Muscle layer of duodenum (tissue), 2 donors: ENCODE measurements around the gene IZUMO4.

Source experiments
- H3K27ac ChIP-seq: one replicate; pipeline ENCODE4 v1.7.0; 2013; ENCODE audit warnings: mild to moderate bottlenecking, low read length
- H3K27me3 ChIP-seq: one replicate; pipeline ENCODE4 v1.7.0; 2013; ENCODE audit warnings: low read depth, mild to moderate bottlenecking, control low read depth, low read length
- H3K36me3 ChIP-seq, 2 donors: one replicate each; pipeline ENCODE4 v1.7.0; 2013; ENCODE audit warnings: low read length in 2 of 2, control low read depth in 1 of 2, mild to moderate bottlenecking in 1 of 2; ENCODE audit not compliant: insufficient read depth in 2 of 2, control insufficient read depth in 1 of 2
- H3K4me1 ChIP-seq, 2 donors: one replicate each; pipeline ENCODE4 v1.7.0; 2013; ENCODE audit warnings: low read length in 2 of 2, mild to moderate bottlenecking in 2 of 2, control low read depth in 1 of 2, moderate library complexity in 1 of 2; ENCODE audit not compliant: insufficient read depth in 2 of 2, control insufficient read depth in 1 of 2
- H3K4me3 ChIP-seq, 2 donors: one replicate each; pipeline ENCODE4 v1.7.0; 2013; ENCODE audit warnings: low read length in 2 of 2, low read depth in 1 of 2, mild to moderate bottlenecking in 1 of 2
- H3K9me3 ChIP-seq, 2 donors: one replicate each; pipeline ENCODE4 v1.7.0; 2013; ENCODE audit warnings: low read length in 2 of 2, control low read depth in 1 of 2, mild to moderate bottlenecking in 1 of 2; ENCODE audit not compliant: control insufficient read depth in 1 of 2
- donor health status: healthy.

IZUMO4 gene

DNA sequence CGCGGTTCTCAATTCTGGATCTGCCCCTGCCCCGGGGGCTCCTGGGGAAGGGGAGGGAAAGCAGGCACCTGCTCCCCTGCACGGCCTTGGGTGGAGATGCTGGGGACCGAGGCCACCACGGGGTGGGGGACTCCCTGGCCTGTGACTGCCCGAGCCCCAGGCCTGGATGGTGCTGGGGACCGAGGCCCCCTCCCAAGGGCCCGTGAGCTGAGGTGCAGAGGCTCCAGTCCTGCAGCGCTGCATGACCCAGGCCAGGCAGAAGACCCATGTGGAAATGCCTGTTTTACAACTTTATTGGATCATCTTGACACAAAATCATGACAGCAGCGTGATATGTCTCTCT is 4.0 kb downstream of the IZUMO4 start:
- Histone ChIP-seq H3K4me3 (no peak overlapping the region), H3K36me3 (peaks cover 15 to 48% of the 10 kb centered on the region in 2 donors), H3K4me1 (peaks cover 0 to 7% of the 10 kb centered on the region in 2 donors), H3K27ac (no peak overlapping the region), H3K9me3 (no peaks in the 10 kb centered on the region), H3K27me3 (no peaks in the 10 kb centered on the region)

DNA sequence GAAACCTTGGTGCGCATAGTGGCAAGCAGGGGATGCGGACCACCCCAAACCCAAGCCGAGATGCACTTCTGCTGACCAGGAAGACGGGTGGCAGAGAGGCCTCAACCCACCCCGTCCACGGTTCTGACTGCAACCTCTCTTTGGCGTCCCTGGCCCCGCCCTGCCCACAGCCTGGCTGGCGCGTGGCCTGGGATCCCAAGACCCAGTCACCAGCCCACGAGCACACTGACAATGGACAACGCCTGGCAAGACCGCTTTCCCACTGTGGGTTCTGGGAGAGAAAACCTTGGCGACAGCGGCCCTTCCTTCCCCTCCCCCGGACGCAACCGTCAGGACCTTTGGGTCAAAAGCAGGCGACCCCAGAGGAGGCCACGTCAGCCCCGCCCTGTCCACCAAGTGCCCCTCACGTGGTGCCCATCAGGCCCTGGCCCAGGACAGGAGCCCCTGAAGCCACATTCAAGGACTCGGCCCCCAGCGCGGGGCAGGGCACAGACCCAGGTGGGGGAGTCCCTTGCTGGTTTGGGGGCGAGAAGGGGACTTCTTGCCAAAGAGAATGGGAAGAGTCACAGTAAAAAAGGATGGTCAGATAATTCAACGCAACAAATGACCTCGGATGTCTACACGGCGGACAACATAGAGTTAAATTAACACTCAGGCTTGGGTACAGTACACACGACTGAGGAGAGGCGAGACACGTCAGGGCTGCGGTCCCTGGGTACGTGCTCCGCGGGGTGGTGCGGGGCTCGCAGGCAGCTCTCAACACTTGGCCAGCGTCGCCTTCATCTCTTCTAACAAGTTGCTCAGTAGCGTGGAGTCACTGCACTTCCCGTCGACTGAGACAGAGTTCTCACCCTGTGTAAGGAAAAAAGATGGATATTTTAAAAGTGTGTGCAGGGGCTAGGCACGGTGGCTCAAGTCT is 5.0 kb downstream of the IZUMO4 start:
- Histone ChIP-seq H3K27ac (no peak overlapping the region), H3K4me3 (no peak overlapping the region), H3K9me3 (no peaks in the 10 kb centered on the region), H3K27me3 (no peaks in the 10 kb centered on the region), H3K36me3 (peaks cover 18 to 58% of the 10 kb centered on the region in 2 donors), H3K4me1 (peaks cover 0 to 7% of the 10 kb centered on the region in 2 donors)

DNA sequence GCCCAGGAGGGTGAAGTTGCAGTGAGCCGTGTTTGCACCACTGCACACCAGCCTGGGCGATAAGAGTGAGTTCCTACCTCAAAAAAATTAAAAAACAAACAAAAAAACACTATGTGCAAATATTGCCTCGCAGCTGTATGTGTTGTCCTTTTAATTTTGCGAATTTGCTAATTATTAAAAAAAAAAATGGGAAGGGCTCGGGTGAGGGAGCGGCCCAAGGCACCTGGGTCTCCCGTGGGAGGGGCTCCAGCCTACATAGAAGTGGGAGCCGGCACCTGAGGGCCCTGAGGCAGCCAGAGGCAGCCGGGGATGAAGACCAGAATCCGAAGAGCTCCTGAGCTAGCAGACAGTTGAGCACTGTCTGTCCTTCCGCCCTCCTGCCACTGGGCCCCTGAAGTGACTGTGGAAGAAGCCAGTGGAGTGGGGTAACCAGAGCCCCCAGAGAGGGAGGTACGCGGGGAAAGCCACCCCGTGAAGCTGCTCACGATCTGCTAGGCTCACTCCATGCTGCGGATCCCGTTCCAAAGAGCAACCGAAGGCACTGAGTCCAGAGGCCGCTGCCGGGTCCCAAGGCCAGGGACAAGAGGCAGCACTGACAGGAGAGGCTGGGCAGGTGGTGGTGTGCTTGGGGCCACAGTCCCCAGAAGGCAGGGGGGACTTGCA is 6.5 kb downstream of the IZUMO4 start:
- H3K4me3 ChIP-seq = no peak overlapping the region
- no peaks in the 10 kb centered on the region for H3K4me1 ChIP-seq
- H3K9me3 ChIP-seq = no peaks in the 10 kb centered on the region
- no peaks in the 10 kb centered on the region for H3K27me3 ChIP-seq
- H3K36me3 ChIP-seq = peaks cover 23 to 66% of the 10 kb centered on the region in 2 donors
- H3K27ac ChIP-seq = no peak overlapping the region

DNA sequence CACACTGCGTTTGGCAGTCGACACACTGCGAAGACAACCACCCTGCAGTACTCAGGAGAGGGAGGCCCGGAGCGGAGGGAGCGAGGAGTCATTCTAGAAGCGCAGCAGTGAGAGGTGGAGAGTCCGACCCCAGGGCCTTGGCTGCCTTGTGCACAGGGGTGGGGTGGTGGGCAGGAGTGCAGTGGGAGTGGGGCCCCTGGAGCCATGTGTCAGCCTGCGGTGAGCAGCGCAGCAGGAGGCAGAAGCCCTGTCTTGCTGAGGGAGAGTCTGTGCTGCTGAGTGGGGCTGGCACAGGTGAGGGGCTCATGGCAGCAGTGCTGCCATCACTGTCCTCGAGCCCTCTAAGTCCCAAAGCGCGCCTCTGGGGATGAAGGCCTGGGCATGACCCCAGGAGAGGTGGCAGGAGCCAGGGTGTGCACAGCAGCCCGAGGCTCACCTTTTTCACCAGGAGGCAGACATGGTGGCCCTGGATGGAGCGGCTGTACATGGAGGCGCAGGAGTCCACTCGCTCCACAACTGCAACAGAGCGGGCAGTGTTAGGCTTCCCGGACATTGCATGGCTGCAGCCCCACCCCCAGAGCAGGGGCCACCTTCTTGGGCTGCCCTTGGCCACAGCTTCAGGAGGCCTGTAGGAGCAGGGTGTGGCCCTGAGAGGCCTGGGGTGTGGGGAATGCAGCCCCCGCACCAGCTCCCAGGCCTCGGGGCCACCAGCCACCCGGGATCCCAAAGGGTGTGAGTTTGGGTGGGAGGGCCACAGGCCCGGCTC is 11.7 kb downstream of the IZUMO4 start:
- Histone ChIP-seq H3K27ac (no peak overlapping the region), H3K27me3 (no peaks in the 10 kb centered on the region), H3K9me3 (no peaks in the 10 kb centered on the region), H3K4me3 (no peak overlapping the region), H3K36me3 (peaks cover 40 to 86% of the 10 kb centered on the region in 2 donors), H3K4me1 (no peaks in the 10 kb centered on the region)

DNA sequence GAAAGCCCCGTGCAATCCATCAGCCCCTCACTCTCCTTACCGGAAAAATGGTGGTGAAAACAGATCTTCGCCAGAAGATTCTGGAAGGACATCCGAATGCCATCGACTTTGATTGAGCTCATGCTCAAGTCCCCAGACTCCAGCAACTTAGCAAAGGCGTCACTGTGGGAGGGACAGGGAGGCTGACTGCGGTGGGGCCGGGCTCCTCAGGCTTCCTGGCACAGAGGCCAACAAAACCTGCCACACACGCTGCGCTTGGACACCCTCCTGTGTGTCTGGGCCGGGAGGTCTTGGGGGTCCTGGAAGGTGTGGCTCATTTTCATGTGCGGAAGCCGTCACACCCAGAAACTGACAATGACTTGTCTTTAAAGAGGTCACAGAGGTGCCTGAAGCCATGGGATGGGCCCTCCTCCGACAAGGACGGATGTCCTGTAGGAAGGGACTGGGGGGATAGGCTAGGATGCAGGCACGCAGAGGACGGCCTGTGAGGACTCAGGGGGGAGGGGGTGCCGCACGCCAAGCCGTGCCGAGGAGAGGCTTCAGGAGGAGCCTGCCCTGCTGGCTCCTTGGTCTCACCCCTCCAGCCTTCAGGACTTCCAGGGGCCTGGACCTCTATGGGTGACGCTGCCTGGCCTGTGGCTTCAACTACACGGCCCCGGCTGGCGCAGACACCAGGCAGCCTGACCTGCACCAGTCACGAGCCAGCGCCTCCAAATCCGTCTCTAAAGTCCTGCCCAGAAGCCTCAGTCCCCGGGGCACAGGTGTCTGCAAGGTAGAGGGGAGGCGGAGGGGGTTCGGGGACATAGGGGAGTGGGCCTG is 12.5 kb downstream of the IZUMO4 start:
- Histone ChIP-seq H3K9me3 (no peaks in the 10 kb centered on the region), H3K36me3 (peaks cover 49 to 89% of the 10 kb centered on the region in 2 donors), H3K27me3 (no peaks in the 10 kb centered on the region), H3K27ac (no peak overlapping the region), H3K4me1 (no peaks in the 10 kb centered on the region), H3K4me3 (no peak overlapping the region)

DNA sequence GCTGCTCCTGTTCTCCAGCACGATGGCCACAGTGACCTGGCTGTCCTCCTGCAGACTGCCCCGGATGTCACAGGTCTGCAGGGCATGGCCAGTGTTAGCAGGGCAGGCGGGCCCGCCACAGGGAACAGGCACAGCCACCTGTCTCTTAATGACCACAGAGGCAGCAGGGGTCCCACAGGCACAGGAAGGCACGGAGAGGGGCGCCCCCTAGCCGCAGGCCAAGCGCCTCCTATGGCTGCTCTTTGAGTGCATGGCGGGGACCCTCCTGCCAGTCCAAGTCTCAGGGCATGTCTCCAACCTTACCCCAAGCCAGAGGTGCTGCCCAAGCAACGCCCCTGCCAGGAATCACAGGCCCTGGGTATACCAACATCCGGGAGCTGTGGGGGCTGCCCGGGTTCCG is 14.1 kb downstream of the IZUMO4 start:
- Histone ChIP-seq H3K9me3 (no peaks in the 10 kb centered on the region), H3K4me3 (no peak overlapping the region), H3K36me3 (peaks cover 63 to 93% of the 10 kb centered on the region in 2 donors), H3K27ac (no peak overlapping the region), H3K4me1 (no peaks in the 10 kb centered on the region), H3K27me3 (no peaks in the 10 kb centered on the region)

DNA sequence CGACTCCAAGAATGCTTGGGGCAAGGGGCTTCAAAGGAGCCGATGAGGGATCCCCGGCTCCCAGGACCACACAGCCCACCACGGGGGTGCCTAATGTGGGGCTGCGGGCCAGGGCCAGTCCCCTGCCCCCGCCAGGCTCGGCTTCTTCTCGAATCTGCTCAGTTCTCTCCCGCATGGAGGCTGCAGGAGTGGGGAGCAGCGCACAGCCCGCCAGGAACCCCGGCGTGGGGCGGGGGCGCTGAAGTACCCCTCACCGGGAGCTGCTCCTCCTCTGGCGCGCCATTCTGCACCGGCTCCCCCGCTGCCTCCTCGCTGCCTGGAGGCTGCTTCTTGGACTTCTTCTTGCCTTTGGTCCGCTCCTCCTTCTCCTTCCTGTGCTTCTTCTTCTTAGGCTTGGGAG is 14.7 kb downstream of the IZUMO4 start:
- no peaks in the 10 kb centered on the region for H3K4me1 ChIP-seq
- no peak overlapping the region for H3K4me3 ChIP-seq
- peaks cover 63 to 93% of the 10 kb centered on the region in 2 donors for H3K36me3 ChIP-seq
- H3K9me3 ChIP-seq = no peaks in the 10 kb centered on the region
- no peaks in the 10 kb centered on the region for H3K27me3 ChIP-seq
- H3K27ac ChIP-seq = no peak overlapping the region

DNA sequence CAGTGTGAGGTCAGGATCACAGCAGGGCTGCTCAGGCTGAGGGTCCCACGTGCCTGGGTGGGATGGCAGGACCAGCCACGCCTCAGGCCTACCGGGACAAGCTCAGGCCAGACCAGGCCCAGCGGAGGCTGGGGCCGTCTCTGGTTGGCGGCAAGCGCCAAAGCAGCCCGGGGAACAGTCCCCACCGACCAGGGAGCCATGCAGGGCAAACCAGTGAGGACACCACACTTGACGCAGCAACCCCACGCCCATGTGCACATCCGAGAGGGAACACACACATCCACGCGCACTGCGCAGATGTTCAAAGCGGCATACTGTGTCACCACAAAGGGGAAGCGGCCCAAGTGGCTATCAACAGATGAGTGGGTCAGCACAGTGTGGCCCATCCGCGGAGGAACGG is 15.2 kb downstream of the IZUMO4 start:
- no peaks in the 10 kb centered on the region for H3K9me3 ChIP-seq
- H3K4me3 ChIP-seq = no peak overlapping the region
- no peaks in the 10 kb centered on the region for H3K27me3 ChIP-seq
- H3K27ac ChIP-seq = no peak overlapping the region
- H3K4me1 ChIP-seq = no peaks in the 10 kb centered on the region
- peaks cover 64 to 94% of the 10 kb centered on the region in 2 donors for H3K36me3 ChIP-seq

DNA sequence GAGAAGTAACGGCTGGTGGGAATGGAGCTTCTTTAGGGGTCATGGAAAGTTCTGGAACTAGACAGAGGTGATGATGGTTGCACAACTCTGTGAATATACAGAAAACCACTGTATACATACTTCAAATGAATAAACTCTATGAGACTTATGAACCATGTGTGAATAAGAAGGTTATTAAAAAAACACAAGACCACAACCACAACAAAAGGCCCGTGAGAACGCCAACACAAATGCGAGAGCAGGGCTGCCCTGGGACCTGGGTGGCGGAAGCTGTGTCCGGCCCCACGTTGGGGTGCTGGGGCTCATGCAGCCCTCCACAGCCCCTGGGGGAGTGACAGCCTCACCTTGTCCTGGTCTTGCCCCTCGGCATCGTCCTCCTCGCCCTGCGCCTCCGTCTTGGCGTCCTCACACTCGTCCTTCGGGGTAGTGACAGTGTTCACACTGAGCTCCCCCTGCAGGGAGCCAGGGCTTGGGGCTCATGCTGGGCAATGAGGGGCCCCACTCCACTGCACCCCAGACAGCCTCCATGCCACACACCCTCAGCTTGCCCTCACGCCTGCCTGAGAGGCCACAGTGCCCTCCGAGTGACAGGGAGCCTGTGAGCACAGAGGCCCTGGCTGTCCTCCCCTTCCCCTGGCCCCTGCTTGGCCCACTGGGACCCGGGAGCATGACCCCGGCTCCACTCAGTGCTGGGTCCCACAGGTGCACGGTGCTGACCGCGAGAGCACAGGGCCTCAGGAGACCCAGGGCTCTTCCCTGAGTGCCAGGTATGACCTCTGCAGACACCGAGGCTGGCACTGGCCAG is 16.0 kb downstream of the IZUMO4 start:
- Histone ChIP-seq H3K4me1 (no peaks in the 10 kb centered on the region), H3K27ac (no peak overlapping the region), H3K27me3 (no peaks in the 10 kb centered on the region), H3K9me3 (no peaks in the 10 kb centered on the region), H3K36me3 (peaks cover 69 to 100% of the 10 kb centered on the region in 2 donors), H3K4me3 (no peak overlapping the region)

DNA sequence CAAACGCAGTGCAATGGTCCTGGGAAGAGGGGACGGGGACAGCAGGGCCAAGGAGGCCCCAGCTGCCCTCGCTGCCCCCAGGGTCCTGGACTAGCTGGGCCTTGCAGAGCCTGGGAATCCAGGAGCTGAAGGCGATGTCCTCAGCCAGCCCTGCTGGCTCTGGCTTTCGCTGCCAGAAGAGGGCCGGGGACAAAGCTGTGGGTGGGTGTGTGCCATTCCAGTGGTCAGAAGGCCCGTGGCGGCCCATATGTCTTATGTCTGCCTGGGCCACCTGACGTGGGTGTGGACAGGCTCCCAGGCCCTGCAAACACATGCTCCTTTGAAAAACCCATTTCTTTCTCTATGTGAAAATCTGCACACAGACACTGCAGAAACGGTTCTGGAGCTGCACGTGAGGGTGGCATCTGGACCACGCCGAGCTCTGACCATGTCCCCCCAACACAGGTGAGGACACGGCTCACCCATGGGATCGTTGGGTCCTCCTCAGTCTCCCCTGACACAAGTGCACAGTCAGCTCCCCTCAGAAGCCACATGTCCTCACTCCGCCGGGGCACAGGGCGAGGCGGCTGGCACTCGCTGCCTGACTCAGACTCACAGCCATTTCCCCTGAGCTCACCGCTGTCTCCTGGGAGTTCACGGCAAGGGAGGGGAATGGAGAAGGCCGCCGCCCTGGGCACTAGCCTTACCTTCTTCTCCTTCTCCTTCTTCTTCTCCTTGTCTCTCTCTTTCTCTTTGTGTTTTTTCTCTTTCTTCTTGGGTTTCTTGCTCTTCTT is 16.9 kb downstream of the IZUMO4 start:
- H3K36me3 ChIP-seq = peaks cover 68 to 100% of the 10 kb centered on the region in 2 donors
- no peaks in the 10 kb centered on the region for H3K4me1 ChIP-seq
- no peak overlapping the region for H3K4me3 ChIP-seq
- no peak overlapping the region for H3K27ac ChIP-seq
- H3K9me3 ChIP-seq = no peaks in the 10 kb centered on the region
- no peaks in the 10 kb centered on the region for H3K27me3 ChIP-seq
